ENCODE measurements around the gene DIP2C.
"Not testable (repeated sequence)": the region's sequence is repeated elsewhere in the genome, so short reads cannot be mapped to it uniquely, and the experiment has no call there.

The DIP2C gene

DNA sequence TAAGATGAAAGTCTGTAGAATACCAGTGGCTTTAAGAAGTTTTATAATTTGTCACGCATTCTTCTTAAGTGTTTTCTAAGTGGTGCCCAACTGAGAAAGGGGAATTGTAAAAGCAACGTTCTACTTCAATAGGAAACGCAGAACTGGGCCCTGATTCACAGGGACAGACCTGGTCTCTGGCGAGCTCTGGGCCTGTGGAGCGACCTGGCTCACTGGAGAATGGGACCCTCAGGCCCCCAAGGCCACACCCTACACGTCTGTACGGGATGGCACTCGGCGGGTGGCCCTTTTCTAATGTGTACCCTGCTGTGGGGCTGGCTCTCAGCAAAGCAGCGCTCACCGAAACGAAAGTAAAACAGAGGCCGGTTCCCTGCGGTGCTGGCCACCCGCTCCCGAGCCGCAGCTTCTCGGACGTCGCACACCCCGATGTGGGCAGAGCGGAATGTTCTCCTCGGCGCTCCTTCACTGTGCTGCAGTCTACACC is 205.0 kb downstream of the DIP2C start:
- H3K36me3 Mint-ChIP-seq (ENCODE audit: low read depth) = no peaks in the 10 kb centered on the region
- peak overlapping the region; percentile 61 for H3K27ac Mint-ChIP-seq
- no peaks in the 10 kb centered on the region for H3K9me3 Mint-ChIP-seq
- H3K4me3 Mint-ChIP-seq = peak overlapping the region; percentile 78
- H3K4me1 Mint-ChIP-seq (ENCODE audit: low read depth) = peaks cover 10% of the 10 kb centered on the region
- no peaks in the 10 kb centered on the region for H3K27me3 Mint-ChIP-seq

DNA sequence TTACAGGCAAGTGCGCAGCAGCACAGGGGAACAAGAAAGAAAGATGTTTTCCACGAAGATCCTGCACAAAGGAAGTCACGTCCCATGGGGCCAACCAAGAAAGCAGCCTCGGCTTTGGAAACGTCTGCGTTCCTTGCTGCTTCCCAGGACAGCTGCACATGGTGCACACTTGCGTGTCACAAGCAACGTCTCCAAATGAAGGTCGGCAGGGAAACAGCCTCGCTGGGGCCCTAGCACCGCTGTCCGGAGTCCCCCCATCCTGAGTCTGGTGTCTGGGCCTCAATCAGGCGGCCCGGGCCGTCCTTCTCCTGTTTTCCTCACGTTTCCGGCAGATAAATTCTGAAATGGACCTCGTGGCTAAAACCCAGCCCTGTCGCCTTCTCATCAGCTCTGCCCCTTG is 206.2 kb downstream of the DIP2C start:
- Mint-ChIP-seq H3K27me3 (no peaks in the 10 kb centered on the region), H3K9me3 (no peaks in the 10 kb centered on the region), H3K36me3 (ENCODE audit: low read depth) (no peaks in the 10 kb centered on the region), H3K27ac (no peak overlapping the region), H3K4me1 (ENCODE audit: low read depth) (peaks cover 10% of the 10 kb centered on the region), H3K4me3 (no peak overlapping the region)

DNA sequence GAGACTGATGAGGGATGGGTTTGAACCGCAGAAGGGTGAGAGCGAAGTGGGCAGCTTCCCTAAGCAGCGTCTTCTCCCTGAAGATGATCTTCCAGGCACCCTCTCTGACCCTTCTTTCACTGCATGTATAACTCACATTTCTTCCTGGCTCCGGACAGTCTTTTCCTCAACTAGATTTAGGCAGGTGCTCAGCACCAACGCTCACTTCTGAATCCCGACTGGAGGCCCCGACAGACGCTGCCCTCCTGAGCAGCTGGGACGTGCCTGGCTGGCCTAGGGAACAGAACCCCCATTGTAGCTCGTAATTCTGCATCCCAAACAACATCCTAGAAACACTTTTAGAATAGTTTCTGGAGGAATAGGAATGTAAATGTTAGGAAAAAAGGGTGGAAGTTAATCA is 206.6 kb downstream of the DIP2C start:
- Mint-ChIP-seq H3K9me3 (no peaks in the 10 kb centered on the region), H3K27me3 (no peaks in the 10 kb centered on the region), H3K27ac (no peak overlapping the region), H3K36me3 (ENCODE audit: low read depth) (no peaks in the 10 kb centered on the region), H3K4me1 (ENCODE audit: low read depth) (peaks cover 10% of the 10 kb centered on the region), H3K4me3 (no peak overlapping the region)

DNA sequence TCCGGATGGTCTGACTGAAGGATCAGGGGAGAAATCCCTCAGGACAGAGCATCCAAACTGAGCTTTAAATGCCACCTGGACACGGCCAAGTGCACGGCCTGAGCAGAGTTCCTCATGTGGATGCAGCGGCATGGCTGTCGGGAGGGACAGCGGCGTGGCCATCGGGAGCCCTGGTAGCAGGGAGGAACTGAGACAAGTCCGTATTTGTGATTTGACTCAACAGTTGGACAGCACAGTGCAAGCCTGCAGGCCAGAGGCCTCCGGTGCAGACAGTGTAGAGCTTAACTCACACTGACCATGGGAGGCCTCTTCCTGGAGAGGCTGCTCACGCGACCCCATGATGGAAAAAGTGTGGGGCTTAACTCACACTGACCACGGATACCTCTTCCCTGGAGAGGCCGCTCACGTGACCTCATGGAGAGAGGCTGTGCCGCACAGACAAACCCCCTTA is 207.4 kb downstream of the DIP2C start:
- Mint-ChIP-seq H3K4me1 (ENCODE audit: low read depth) (peaks cover 11% of the 10 kb centered on the region), H3K27me3 (no peaks in the 10 kb centered on the region), H3K36me3 (ENCODE audit: low read depth) (no peaks in the 10 kb centered on the region), H3K27ac (no peak overlapping the region), H3K4me3 (no peak overlapping the region), H3K9me3 (peaks cover under 1% of the 10 kb centered on the region)

DNA sequence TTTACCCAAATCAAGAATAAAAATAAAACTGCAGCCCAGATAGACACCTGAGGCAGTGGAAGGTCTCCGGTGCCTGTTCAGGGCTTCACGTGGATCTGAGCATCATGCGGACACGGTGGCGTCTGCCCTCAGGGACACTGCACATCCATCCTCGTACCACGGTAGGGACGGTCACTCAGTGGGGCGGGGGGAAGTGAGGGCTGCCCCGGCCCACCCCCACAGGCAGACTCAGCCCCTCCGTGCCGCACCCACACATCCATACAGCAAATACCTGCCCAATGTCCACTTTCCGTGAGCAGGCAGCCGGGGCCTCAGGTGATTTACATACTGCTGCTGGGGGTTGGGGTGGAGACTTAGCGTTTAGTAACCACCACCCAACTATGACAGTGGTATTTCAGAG is 207.8 kb downstream of the DIP2C start:
- peaks cover 3% of the 10 kb centered on the region for H3K9me3 Mint-ChIP-seq
- H3K27me3 Mint-ChIP-seq = no peaks in the 10 kb centered on the region
- H3K27ac Mint-ChIP-seq = no peak overlapping the region
- peaks cover 15% of the 10 kb centered on the region for H3K4me1 Mint-ChIP-seq (ENCODE audit: low read depth)
- H3K4me3 Mint-ChIP-seq = no peak overlapping the region
- H3K36me3 Mint-ChIP-seq (ENCODE audit: low read depth) = no peaks in the 10 kb centered on the region

DNA sequence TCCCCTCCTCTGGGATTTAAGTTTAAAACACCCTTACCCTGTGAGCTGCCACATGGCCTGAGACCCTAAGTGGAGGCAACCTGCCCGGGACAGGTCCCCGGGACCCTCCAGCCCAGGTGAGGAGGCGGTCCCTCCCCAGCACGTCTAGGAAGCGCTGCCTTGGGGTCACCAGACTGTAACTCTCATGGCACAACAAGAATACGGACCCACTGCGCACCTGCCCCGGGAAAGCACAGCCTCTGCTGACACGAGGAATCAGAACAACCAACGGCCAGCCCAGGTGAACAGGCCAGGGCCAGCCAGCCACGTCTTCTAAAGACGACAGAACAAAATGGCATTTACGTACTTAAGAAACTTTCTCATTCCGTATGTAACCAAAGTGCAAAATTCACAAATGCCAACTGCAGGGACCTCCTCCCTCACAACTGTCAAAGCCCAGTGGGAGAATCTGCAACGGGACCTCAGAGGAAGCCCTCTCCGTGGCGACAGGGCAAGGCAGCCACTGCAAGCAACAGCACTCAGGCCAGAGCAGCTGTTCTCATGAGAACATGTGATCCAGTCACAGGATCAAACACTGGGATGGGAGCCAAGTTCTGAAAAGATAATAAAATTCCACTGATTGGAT is 208.4 kb downstream of the DIP2C start:
- no peaks in the 10 kb centered on the region for H3K36me3 Mint-ChIP-seq (ENCODE audit: low read depth)
- H3K27me3 Mint-ChIP-seq = no peaks in the 10 kb centered on the region
- H3K9me3 Mint-ChIP-seq = peaks cover 3% of the 10 kb centered on the region
- H3K4me1 Mint-ChIP-seq (ENCODE audit: low read depth) = peaks cover 15% of the 10 kb centered on the region
- H3K4me3 Mint-ChIP-seq = no peak overlapping the region
- no peak overlapping the region for H3K27ac Mint-ChIP-seq

DNA sequence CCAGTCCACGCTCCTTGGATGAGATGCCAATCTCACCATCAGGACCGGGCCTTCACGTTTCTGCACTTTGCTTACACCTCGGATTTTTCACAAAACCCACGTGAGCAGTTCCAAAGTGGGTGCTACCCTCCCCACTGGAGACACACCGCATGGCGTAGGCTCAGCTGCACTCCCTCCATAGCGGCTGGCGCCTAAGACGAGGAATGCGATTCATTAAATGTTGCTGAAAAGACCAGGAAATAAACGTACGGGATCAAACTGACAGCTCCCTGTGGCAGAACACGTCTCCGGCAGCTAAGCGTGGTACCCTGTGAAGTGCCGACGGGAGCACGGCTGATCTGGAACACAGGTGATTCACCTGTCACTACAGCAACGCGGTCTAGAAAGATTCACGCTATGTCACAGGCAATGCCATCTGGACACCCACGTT is 209.0 kb downstream of the DIP2C start:
- H3K36me3 Mint-ChIP-seq (ENCODE audit: low read depth) = no peaks in the 10 kb centered on the region
- no peak overlapping the region for H3K4me3 Mint-ChIP-seq
- H3K9me3 Mint-ChIP-seq = peaks cover 3% of the 10 kb centered on the region
- no peaks in the 10 kb centered on the region for H3K27me3 Mint-ChIP-seq
- no peak overlapping the region for H3K27ac Mint-ChIP-seq
- peaks cover 15% of the 10 kb centered on the region for H3K4me1 Mint-ChIP-seq (ENCODE audit: low read depth)

DNA sequence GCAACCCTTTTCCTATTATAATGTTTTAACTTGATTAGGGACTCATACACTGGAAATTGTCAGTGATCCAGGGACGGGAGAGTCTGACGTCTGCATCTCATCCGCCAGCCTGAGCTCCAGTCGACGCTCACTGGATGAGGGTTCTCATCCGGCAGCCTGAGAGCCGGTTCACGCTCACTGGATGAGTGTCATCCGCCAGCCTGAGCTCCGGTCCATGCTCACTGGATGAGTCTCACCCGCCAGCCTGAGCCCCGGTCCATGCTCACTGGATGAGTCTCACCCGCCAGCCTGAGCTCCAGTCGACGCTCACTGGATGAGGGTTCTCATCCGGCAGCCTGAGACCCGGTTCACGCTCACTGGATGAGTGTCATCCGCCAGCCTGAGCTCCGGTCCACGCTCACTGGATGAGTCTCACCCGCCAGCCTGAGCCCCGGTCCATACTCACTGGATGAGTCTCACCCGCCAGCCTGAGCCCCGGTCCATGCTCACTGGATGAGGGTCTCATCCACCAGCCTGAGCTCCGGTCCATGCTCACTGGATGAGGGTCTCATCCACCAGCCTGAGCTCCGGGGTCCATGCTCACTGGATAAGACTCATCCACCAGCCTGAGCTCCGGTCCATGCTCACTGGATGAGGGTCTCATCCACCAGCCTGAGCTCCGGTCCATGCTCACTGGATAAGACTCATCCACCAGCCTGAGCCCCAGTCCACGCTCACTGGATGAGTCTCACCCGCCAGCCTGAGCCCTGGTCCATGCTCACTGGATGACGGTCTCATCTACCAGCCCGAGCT is 209.6 kb downstream of the DIP2C start:
- H3K4me3 Mint-ChIP-seq; H3K36me3 Mint-ChIP-seq (ENCODE audit: low read depth); H3K27me3 Mint-ChIP-seq; H3K9me3 Mint-ChIP-seq; H3K27ac Mint-ChIP-seq: not testable (repeated sequence)
- peaks cover 11% of the 10 kb centered on the region for H3K4me1 Mint-ChIP-seq (ENCODE audit: low read depth)

DNA sequence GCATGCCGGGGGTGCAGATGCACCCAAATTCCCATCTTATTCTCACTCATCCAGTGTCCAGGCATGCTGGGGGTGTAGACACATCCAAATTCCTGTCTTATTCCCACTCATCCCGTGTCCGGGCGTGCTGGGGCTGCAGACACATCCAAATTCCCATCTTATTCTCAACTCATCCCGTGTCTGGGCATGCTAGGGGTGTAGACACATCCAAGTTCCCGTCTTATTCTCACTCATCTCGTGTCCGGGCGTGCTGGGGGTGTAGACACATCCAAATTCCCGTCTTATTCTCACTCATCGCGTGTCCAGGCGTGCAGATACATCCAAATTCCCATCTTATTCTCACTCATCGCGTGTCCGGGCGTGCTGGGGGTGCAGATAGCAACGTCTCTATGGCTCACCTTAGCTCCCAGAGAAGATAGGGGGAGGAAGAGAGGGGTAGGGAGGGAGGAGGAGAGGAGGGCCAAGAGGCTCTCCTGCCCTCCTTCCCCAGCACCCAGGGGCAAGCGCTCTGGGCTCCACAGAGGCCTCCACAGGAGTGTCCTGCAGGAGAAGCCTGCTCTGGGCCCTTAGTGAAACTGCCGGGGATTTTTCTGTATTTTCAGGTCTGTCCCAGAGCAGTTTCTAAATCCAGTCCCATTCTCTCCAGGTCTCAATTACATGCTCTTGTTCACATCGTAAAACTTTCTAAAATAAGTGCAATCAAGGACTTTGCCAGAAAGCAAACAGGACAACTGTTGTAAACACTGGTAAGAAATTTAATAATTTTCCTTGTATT is 210.8 kb downstream of the DIP2C start:
- Mint-ChIP-seq H3K9me3 (peaks cover 3% of the 10 kb centered on the region), H3K4me1 (ENCODE audit: low read depth) (peaks cover 5% of the 10 kb centered on the region), H3K36me3 (ENCODE audit: low read depth) (no peaks in the 10 kb centered on the region), H3K27ac (no peak overlapping the region), H3K4me3 (no peak overlapping the region), H3K27me3 (no peaks in the 10 kb centered on the region)

DNA sequence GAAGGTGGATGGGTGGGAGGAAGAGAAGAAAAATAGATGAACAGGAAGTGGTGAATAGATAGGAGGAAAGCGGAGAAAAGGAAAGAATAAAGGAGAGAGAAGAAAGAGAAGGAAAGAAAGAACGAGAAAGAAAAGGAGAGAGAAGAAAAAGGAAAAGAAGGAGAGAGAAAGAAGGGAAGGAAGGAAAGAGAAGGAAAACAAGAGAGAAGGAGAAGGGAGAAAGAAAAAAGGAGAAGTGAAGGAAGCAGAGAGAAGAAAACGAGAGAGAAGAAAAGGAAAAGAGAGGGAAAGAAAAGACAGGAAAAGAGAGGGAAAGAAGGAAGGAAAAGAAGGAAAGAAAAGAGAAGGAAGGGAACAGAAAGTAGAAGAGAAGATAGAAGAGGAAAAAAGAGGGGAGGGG is 211.8 kb downstream of the DIP2C start:
- Mint-ChIP-seq H3K27me3 (no peaks in the 10 kb centered on the region), H3K4me1 (ENCODE audit: low read depth) (peaks cover 5% of the 10 kb centered on the region), H3K4me3 (no peak overlapping the region), H3K9me3 (peaks cover 3% of the 10 kb centered on the region), H3K36me3 (ENCODE audit: low read depth) (no peaks in the 10 kb centered on the region), H3K27ac (peak overlapping the region; percentile 40)

DNA sequence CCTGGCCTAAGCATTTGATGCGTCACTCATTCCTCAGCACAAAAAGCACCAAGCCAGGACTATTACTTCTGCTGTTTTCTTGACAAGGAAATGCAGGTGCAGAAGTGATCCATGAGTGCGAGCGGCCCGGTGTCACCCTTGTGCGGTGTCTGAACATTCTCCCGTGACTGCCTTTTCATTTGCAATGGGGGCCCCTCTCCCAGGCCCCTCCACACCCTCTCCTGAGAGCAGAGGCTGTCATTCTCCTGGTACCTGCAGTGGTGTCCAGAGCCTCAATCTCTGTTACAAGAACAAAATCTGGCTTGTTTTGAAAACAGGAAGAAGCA is 213.1 kb downstream of the DIP2C start:
- H3K27me3 Mint-ChIP-seq = no peaks in the 10 kb centered on the region
- H3K4me3 Mint-ChIP-seq = no peak overlapping the region
- H3K27ac Mint-ChIP-seq = no peak overlapping the region
- H3K9me3 Mint-ChIP-seq = peaks cover 3% of the 10 kb centered on the region
- no peaks in the 10 kb centered on the region for H3K36me3 Mint-ChIP-seq (ENCODE audit: low read depth)
- H3K4me1 Mint-ChIP-seq (ENCODE audit: low read depth) = peaks cover 5% of the 10 kb centered on the region

DNA sequence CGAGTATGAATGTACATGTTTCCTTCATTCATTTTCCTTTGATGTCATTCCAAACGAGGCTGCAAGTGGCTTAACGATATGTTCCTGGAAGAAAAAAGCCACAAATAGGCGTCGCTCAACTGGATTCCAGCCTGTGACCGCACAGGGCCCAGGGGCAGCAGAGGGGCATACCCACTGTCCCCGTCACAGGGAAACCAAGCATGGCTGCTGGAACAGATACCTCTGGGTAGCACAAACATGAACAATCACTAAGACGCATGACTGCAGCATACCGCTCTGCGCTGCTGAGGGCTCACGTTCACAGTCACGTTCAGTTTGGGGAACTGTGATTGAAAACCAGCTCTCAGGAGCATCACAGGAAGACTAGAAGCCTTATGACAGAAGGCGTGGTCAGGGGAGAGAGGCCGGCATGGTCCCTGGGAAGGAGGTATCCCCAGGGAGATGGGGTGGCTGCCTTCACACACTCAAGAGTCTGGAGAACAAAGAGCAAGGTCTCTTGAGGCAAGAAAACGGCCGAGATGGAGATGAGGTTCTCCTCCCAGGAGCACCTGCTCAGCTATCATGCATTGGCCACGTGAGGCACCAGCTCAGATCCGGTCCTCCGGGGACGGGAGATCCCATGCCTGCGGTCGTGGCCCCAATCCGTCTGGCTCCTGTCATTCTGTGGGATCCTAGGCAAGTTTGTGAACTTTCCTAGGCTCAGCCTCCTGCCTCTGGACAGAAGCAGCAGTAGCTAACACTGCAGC is 213.6 kb downstream of the DIP2C start:
- Mint-ChIP-seq H3K4me1 (ENCODE audit: low read depth) (peaks cover 6% of the 10 kb centered on the region), H3K36me3 (ENCODE audit: low read depth) (no peaks in the 10 kb centered on the region), H3K4me3 (no peak overlapping the region), H3K27ac (no peak overlapping the region), H3K9me3 (peaks cover 3% of the 10 kb centered on the region), H3K27me3 (no peaks in the 10 kb centered on the region)

DNA sequence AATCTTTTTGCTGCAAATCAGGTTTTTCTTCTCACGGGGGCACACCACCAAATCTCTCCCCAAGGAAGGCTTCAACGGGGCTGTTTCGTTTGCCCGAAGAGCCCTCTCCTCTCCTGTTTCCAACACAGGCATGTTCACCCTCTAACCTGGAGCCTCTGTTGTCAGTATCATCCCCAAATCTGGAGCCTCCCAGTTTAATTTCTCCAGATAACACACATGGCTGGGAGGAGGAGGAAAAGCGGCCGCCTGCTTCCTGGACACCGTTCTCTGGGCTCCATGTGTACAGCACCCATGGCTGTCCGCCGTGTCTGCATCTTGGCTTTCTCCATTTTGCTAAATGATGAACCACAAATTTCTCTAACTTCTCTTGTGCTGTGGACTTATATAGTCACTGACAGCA is 214.5 kb downstream of the DIP2C start:
- H3K4me3 Mint-ChIP-seq = no peak overlapping the region
- peaks cover 16% of the 10 kb centered on the region for H3K4me1 Mint-ChIP-seq (ENCODE audit: low read depth)
- no peaks in the 10 kb centered on the region for H3K36me3 Mint-ChIP-seq (ENCODE audit: low read depth)
- H3K27ac Mint-ChIP-seq = no peak overlapping the region
- H3K27me3 Mint-ChIP-seq = no peaks in the 10 kb centered on the region
- peaks cover 3% of the 10 kb centered on the region for H3K9me3 Mint-ChIP-seq

DNA sequence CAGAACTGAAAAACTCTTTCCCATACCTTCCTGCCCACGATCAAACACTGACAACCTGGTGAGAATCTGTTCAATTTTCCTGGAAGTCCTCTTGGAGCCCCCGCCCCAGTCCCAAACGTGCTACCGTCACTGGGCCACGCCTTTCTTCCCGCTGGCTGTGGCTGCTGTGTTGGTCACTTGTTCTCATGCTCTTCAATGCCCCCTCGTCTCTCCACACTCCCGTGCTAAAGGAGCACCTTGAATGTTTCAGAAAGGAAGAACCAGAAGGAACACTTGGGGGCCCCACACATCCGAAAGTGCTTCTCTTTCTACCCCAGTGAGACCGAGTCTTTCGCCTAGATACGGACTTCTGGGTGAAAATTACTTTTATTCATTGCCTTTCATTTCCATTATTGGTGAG is 215.1 kb downstream of the DIP2C start:
- Mint-ChIP-seq H3K4me3 (no peak overlapping the region), H3K27ac (no peak overlapping the region), H3K36me3 (ENCODE audit: low read depth) (no peaks in the 10 kb centered on the region), H3K27me3 (no peaks in the 10 kb centered on the region), H3K4me1 (ENCODE audit: low read depth) (peaks cover 19% of the 10 kb centered on the region), H3K9me3 (peaks cover 3% of the 10 kb centered on the region)
